WTC11 (cell line): Measurements from ENCODE around the gene SLC25A53. TPM values are rescaled to one million over a fixed set of nuclear protein-coding genes. Genes with fewer than 3 reads are reported as not detected.

Source experiments
- ATAC-seq: fragments of 200-7000 bp; cut with Tn5 transposase; 2 replicates; pipeline ENCODE4 v1.10.0; 2021; ENCODE audit warnings: mild to moderate bottlenecking, moderate library complexity
- CTCF ChIA-PET: fragments of 300-600 bp; sonication (Branson Sonifier 250); formaldehyde crosslinking; loops from one replicate; lab custom pipeline; 2021; ENCODE audit warnings: antibody characterized with exemption; lab: Charles Lee
- POLR2A ChIA-PET: fragments of 350-600 bp; sonication (Branson Sonifier 250); formaldehyde crosslinking; loops from one replicate; lab custom pipeline; 2021; ENCODE audit warnings: antibody characterized with exemption; lab: Charles Lee
- DNase-seq: peaks from one replicate; pipeline ENCODE4 v3.0.0; 2021; ENCODE audit warnings: low spot score
- H3K27ac Mint-ChIP-seq: 2 replicates; pipeline ENCODE4 v1.8.0; 2021; ENCODE audit warnings: mixed read lengths
- H3K27me3 Mint-ChIP-seq: 2 replicates; pipeline ENCODE4 v1.8.0; 2021; ENCODE audit warnings: low read depth, mild to moderate bottlenecking, moderate library complexity, mixed read lengths
- H3K36me3 Mint-ChIP-seq: 2 replicates; pipeline ENCODE4 v1.8.0; 2021; ENCODE audit warnings: mixed read lengths
- H3K4me1 Mint-ChIP-seq: 2 replicates; pipeline ENCODE4 v1.8.0; 2022; ENCODE audit warnings: mixed read lengths
- H3K4me3 Mint-ChIP-seq: 2 replicates; pipeline ENCODE4 v1.8.0; 2021; ENCODE audit warnings: mild to moderate bottlenecking, moderate library complexity, mixed read lengths
- H3K9me3 Mint-ChIP-seq: 2 replicates; pipeline ENCODE4 v1.8.0; 2021; ENCODE audit warnings: mixed read lengths
- CREB1 ChIP-seq: sonication (generic); formaldehyde crosslinking; IDR thresholded peaks from 2 replicates; pipeline ENCODE4 v1.8.0; 2023; ENCODE audit warnings: mild to moderate bottlenecking, missing genetic modification reagents
- ESRRA ChIP-seq: sonication (generic); formaldehyde crosslinking; IDR thresholded peaks from 2 replicates; pipeline ENCODE4 v1.8.1; 2022; ENCODE audit warnings: mild to moderate bottlenecking, missing genetic modification reagents, borderline replicate concordance
- IRF2 ChIP-seq: sonication (generic); formaldehyde crosslinking; IDR thresholded peaks from 2 replicates; pipeline ENCODE4 v1.8.0; 2022; ENCODE audit warnings: low read depth, missing genetic modification reagents, borderline replicate concordance
- OVOL2 ChIP-seq: fragments of 250-450 bp; sonication (Bioruptor Pico); IDR thresholded peaks from 2 replicates; pipeline ENCODE4 v1.9.0; 2021; ENCODE audit warnings: mild to moderate bottlenecking, borderline replicate concordance
- TP53 ChIP-seq: sonication (generic); formaldehyde crosslinking; IDR thresholded peaks from 2 replicates; pipeline ENCODE4 v1.8.1; 2023; ENCODE audit warnings: mild to moderate bottlenecking, missing genetic modification reagents
- ZNF219 ChIP-seq: sonication (generic); formaldehyde crosslinking; IDR thresholded peaks from 2 replicates; pipeline ENCODE4 v1.8.0; 2023; ENCODE audit warnings: missing genetic modification reagents, mild to moderate bottlenecking, borderline replicate concordance
- ZNF263 ChIP-seq: sonication (generic); formaldehyde crosslinking; IDR thresholded peaks from 2 replicates; pipeline ENCODE4 v1.8.1; 2022; ENCODE audit warnings: low read depth, mild to moderate bottlenecking, moderate library complexity, missing genetic modification reagents
- ZNF396 ChIP-seq: fragments of 250-450 bp; sonication (Bioruptor Pico); IDR thresholded peaks from 2 replicates; pipeline ENCODE4 v1.8.0; 2021; ENCODE audit warnings: mild to moderate bottlenecking, moderate library complexity, borderline replicate concordance
- total RNA-seq: library from RNA; stranded (reverse); gene quantifications from 3 replicates; pipeline ENCODE4 v1.2.3, GENCODE V29; 2021
- TF ChIP-seq, protein P1 (sequence below): sonication (generic); formaldehyde crosslinking; IDR thresholded peaks from 2 replicates; pipeline ENCODE4 v1.8.0; 2023; ENCODE audit warnings: missing genetic modification reagents
- TF ChIP-seq, protein P2 (sequence below): fragments of 250-450 bp; sonication (Bioruptor Pico); conservative IDR thresholded peaks from 2 replicates; pipeline ENCODE4 v1.9.0; 2021; ENCODE audit warnings: mild to moderate bottlenecking
- TF ChIP-seq, protein P3 (sequence below): sonication (generic); formaldehyde crosslinking; IDR thresholded peaks from 2 replicates; pipeline ENCODE4 v1.8.1; 2022; ENCODE audit warnings: low read depth, missing genetic modification reagents, borderline replicate concordance
- TF ChIP-seq, protein P4 (sequence below): sonication (generic); formaldehyde crosslinking; IDR thresholded peaks from 2 replicates; pipeline ENCODE4 v1.8.0; 2022; ENCODE audit warnings: mild to moderate bottlenecking, missing genetic modification reagents
- TF ChIP-seq, protein P5 (sequence below): sonication (generic); formaldehyde crosslinking; IDR thresholded peaks from 2 replicates; pipeline ENCODE4 v1.8.0; 2022; ENCODE audit warnings: mild to moderate bottlenecking, missing genetic modification reagents
- TF ChIP-seq, protein P6 (sequence below): sonication (generic); formaldehyde crosslinking; IDR thresholded peaks from 2 replicates; pipeline ENCODE4 v1.8.0; 2022; ENCODE audit warnings: mild to moderate bottlenecking, missing genetic modification reagents
- TF ChIP-seq, protein P7 (sequence below): fragments of 250-450 bp; sonication (Bioruptor Pico); IDR thresholded peaks from 2 replicates; pipeline ENCODE4 v2.1.2; 2022; ENCODE audit warnings: mild to moderate bottlenecking, moderate library complexity
- TF ChIP-seq, protein P8 (sequence below): fragments of 200-600 bp; IDR thresholded peaks from 2 replicates; pipeline ENCODE4 v1.8.0; 2022; ENCODE audit warnings: antibody characterized with exemption
- TF ChIP-seq, protein P9 (sequence below): sonication (generic); formaldehyde crosslinking; IDR thresholded peaks from 2 replicates; pipeline ENCODE4 v1.8.1; 2023; ENCODE audit warnings: mild to moderate bottlenecking, missing genetic modification reagents

SLC25A53 gene
- total RNA-seq, 1 experiment from 2014 or later: 1.8 TPM

DNA sequence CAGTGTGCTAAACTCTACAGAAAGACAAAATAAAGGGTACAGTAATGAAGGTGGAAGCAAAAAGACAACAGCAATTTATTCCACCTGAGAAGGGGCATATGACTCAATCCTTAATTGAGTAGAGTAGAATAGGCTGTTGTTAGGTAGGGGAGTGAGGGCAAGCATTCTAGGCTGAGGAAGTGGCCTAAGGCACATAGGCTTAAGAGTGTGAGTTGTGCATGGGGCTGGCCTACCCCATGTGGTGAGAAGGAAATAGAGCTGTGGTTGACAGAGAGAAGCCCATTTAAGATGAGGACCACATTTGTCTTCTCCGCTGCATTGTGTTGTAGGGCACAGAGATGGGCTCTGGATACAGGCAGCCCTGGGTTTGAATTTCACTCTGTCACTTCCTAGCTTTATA lies 47.9 kb downstream of the SLC25A53 start:
- Mint-ChIP-seq H3K27ac (no peak overlapping the region), H3K4me3 (no peak overlapping the region), H3K36me3 (no peaks in the 10 kb centered on the region), H3K27me3 (peaks cover 5% of the 10 kb centered on the region), H3K4me1 (peaks cover 13% of the 10 kb centered on the region), H3K9me3 (no peaks in the 10 kb centered on the region)
- POLR2A ChIA-PET: no interaction called here
- ATAC-seq (no peak), DNase-seq (no peak)
- CTCF ChIA-PET: no interaction called here
- TF ChIP-seq ZNF219 (CRISPR knock-in tag) (no peak), TP53 (CRISPR knock-in tag) (no peak), IRF2 (no peak)
- TF ChIP-seq, protein P1, sequence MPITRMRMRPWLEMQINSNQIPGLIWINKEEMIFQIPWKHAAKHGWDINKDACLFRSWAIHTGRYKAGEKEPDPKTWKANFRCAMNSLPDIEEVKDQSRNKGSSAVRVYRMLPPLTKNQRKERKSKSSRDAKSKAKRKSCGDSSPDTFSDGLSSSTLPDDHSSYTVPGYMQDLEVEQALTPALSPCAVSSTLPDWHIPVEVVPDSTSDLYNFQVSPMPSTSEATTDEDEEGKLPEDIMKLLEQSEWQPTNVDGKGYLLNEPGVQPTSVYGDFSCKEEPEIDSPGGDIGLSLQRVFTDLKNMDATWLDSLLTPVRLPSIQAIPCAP: no peak
- TF ChIP-seq, protein P2, sequence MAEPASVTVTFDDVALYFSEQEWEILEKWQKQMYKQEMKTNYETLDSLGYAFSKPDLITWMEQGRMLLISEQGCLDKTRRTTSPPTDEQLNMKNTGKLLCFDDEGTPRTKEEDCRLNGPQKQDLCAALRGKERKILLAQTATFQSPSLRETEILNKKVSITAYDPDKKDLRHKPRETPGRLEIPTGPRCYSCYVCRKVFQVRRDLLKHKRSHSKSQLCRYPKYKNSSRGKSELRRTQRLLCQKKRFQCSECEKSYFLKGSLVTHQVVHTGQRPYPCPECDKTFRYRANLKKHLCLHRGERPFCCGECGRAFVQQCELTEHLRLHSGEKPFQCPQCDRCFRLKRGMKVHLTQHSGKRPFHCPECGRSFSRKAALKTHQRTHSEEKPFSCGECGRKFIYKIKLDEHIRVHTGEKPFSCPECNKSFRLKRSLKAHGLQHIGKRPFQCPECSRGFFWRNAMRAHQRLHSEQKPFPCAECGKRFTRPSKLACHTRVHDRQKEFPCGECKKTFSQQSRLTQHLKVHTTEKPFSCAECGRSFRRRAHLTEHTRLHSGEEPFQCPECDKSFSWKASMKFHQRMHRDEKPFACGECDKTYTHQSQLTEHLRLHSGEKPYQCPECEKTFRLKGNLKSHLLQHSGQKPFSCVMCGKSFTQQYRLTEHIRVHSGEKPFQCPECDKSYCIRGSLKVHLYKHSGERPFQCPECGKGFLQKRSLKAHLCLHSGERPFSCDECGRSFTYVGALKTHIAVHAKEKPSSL: no peak
- TF ChIP-seq, protein P3, sequence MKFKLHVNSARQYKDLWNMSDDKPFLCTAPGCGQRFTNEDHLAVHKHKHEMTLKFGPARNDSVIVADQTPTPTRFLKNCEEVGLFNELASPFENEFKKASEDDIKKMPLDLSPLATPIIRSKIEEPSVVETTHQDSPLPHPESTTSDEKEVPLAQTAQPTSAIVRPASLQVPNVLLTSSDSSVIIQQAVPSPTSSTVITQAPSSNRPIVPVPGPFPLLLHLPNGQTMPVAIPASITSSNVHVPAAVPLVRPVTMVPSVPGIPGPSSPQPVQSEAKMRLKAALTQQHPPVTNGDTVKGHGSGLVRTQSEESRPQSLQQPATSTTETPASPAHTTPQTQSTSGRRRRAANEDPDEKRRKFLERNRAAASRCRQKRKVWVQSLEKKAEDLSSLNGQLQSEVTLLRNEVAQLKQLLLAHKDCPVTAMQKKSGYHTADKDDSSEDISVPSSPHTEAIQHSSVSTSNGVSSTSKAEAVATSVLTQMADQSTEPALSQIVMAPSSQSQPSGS (CRISPR knock-in tag): no peak

DNA sequence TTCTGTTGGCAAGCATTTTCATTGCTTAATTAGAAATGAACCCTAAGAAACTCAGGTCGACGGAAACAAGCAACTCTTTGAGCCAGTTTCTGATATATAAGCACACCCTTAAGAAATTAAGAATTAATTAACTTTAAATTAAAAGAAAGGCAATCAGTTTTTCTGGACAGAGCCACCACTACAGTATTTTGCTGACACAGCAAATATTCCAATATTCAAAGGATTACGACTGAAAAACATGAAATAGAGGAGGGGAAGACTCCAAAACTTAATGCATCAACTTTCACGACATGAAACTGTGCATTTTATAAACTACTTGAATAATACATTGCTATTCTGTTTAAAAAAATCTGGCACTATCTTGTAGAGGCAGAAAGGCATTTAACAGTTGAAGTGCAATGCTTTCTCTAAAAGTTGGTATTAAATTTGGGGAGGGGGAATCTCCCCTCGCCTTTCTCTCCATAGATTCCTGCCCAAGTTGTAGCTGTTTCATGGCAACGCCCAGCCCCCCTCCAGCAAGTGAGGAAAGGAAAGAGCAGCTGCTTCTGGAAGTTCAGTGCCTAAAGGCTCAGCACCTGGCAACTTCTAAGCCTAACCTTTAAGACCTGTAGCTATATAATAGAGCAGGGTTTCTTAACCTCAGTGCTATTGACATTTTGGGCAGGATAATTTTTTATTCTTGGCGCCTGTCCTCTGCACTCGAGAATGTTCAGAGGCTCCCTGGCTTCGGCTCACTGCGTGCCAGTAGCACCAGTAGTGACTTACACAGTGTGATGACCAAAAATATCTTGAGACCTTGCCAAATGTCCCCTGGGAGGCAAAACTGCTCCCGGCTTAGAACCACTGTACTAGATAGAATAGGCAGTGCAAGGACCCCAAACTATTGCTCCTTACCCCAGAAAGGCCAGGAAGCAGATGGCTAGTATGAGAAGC lies 51.2 kb downstream of the SLC25A53 start:
- no peaks in the 10 kb centered on the region for H3K4me1 Mint-ChIP-seq
- no peaks in the 10 kb centered on the region for H3K9me3 Mint-ChIP-seq
- POLR2A ChIA-PET: no interaction called here
- H3K27ac Mint-ChIP-seq: no peak overlapping the region
- no peak for ATAC-seq
- H3K36me3 Mint-ChIP-seq: no peaks in the 10 kb centered on the region
- H3K4me3 Mint-ChIP-seq: no peak overlapping the region
- CTCF ChIA-PET: no interaction called here
- H3K27me3 Mint-ChIP-seq: no peaks in the 10 kb centered on the region
- DNase-seq: no peak
- TF ChIP-seq, protein P3 (CRISPR knock-in tag): no peak
- TF ChIP-seq ZNF396 (no peak), ZNF263 (CRISPR knock-in tag) (no peak), ESRRA (CRISPR knock-in tag) (no peak), CREB1 (CRISPR knock-in tag) (no peak), OVOL2 (CRISPR knock-in tag) (no peak)
- TF ChIP-seq, protein P4, sequence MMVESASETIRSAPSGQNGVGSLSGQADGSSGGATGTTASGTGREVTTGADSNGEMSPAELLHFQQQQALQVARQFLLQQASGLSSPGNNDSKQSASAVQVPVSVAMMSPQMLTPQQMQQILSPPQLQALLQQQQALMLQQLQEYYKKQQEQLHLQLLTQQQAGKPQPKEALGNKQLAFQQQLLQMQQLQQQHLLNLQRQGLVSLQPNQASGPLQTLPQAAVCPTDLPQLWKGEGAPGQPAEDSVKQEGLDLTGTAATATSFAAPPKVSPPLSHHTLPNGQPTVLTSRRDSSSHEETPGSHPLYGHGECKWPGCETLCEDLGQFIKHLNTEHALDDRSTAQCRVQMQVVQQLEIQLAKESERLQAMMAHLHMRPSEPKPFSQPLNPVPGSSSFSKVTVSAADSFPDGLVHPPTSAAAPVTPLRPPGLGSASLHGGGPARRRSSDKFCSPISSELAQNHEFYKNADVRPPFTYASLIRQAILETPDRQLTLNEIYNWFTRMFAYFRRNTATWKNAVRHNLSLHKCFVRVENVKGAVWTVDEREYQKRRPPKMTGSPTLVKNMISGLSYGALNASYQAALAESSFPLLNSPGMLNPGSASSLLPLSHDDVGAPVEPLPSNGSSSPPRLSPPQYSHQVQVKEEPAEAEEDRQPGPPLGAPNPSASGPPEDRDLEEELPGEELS (CRISPR knock-in tag): no peak
- TF ChIP-seq, protein P5, sequence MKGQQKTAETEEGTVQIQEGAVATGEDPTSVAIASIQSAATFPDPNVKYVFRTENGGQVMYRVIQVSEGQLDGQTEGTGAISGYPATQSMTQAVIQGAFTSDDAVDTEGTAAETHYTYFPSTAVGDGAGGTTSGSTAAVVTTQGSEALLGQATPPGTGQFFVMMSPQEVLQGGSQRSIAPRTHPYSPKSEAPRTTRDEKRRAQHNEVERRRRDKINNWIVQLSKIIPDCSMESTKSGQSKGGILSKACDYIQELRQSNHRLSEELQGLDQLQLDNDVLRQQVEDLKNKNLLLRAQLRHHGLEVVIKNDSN (CRISPR knock-in tag): no peak
- TF ChIP-seq, protein P6, sequence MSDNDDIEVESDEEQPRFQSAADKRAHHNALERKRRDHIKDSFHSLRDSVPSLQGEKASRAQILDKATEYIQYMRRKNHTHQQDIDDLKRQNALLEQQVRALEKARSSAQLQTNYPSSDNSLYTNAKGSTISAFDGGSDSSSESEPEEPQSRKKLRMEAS: no peak
- TF ChIP-seq, protein P7, sequence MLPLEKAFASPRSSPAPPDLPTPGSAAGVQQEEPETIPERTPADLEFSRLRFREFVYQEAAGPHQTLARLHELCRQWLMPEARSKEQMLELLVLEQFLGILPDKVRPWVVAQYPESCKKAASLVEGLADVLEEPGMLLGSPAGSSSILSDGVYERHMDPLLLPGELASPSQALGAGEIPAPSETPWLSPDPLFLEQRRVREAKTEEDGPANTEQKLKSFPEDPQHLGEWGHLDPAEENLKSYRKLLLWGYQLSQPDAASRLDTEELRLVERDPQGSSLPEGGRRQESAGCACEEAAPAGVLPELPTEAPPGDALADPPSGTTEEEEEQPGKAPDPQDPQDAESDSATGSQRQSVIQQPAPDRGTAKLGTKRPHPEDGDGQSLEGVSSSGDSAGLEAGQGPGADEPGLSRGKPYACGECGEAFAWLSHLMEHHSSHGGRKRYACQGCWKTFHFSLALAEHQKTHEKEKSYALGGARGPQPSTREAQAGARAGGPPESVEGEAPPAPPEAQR: no peak
- TF ChIP-seq, protein P8, sequence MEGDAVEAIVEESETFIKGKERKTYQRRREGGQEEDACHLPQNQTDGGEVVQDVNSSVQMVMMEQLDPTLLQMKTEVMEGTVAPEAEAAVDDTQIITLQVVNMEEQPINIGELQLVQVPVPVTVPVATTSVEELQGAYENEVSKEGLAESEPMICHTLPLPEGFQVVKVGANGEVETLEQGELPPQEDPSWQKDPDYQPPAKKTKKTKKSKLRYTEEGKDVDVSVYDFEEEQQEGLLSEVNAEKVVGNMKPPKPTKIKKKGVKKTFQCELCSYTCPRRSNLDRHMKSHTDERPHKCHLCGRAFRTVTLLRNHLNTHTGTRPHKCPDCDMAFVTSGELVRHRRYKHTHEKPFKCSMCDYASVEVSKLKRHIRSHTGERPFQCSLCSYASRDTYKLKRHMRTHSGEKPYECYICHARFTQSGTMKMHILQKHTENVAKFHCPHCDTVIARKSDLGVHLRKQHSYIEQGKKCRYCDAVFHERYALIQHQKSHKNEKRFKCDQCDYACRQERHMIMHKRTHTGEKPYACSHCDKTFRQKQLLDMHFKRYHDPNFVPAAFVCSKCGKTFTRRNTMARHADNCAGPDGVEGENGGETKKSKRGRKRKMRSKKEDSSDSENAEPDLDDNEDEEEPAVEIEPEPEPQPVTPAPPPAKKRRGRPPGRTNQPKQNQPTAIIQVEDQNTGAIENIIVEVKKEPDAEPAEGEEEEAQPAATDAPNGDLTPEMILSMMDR: no peak
- TF ChIP-seq, protein P9, sequence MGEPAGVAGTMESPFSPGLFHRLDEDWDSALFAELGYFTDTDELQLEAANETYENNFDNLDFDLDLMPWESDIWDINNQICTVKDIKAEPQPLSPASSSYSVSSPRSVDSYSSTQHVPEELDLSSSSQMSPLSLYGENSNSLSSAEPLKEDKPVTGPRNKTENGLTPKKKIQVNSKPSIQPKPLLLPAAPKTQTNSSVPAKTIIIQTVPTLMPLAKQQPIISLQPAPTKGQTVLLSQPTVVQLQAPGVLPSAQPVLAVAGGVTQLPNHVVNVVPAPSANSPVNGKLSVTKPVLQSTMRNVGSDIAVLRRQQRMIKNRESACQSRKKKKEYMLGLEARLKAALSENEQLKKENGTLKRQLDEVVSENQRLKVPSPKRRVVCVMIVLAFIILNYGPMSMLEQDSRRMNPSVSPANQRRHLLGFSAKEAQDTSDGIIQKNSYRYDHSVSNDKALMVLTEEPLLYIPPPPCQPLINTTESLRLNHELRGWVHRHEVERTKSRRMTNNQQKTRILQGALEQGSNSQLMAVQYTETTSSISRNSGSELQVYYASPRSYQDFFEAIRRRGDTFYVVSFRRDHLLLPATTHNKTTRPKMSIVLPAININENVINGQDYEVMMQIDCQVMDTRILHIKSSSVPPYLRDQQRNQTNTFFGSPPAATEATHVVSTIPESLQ: no peak
